GM12872 (cell line): ENCODE results near the gene PPM1G.

Experiments
- TF ChIP-seq, protein P1 (sequence below): IDR thresholded peaks from 3 replicates; pipeline ENCODE4 v1.5.1; 2011; ENCODE audit warnings: low read depth, mild to moderate bottlenecking, low read length, moderate library complexity; ENCODE audit not compliant: insufficient read depth

PPM1G gene

DNA sequence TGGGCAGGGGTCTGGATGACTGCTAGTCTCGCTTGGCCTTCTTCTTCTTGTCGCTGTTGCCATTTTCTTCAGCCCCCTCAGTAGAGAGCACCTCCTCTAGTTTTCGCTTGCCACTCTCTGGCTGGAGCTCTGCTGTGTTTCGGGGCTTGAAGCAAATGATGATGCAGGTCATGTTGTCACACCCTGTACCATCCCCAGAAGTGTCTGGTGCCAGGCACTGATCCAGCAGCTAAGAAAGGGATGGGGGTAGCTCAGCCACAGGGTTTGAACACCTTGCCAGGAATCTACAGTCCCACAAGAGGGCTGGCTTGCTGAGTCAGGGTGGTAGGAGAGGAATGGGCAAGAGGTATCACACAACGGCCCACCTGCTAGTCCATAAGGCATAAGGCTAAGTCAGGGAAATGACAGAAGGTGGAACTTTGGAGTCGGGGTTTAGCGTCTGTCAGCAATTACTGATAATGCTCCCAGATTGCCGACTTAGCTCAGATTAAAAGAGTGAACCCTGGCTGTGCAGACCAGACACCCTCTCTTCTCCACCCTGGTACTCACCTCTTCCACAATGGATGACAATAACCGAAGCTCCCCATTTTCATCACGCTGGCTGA lies 27.7 kb downstream of the PPM1G start:
- TF ChIP-seq, protein P1, sequence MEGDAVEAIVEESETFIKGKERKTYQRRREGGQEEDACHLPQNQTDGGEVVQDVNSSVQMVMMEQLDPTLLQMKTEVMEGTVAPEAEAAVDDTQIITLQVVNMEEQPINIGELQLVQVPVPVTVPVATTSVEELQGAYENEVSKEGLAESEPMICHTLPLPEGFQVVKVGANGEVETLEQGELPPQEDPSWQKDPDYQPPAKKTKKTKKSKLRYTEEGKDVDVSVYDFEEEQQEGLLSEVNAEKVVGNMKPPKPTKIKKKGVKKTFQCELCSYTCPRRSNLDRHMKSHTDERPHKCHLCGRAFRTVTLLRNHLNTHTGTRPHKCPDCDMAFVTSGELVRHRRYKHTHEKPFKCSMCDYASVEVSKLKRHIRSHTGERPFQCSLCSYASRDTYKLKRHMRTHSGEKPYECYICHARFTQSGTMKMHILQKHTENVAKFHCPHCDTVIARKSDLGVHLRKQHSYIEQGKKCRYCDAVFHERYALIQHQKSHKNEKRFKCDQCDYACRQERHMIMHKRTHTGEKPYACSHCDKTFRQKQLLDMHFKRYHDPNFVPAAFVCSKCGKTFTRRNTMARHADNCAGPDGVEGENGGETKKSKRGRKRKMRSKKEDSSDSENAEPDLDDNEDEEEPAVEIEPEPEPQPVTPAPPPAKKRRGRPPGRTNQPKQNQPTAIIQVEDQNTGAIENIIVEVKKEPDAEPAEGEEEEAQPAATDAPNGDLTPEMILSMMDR: no peak

DNA sequence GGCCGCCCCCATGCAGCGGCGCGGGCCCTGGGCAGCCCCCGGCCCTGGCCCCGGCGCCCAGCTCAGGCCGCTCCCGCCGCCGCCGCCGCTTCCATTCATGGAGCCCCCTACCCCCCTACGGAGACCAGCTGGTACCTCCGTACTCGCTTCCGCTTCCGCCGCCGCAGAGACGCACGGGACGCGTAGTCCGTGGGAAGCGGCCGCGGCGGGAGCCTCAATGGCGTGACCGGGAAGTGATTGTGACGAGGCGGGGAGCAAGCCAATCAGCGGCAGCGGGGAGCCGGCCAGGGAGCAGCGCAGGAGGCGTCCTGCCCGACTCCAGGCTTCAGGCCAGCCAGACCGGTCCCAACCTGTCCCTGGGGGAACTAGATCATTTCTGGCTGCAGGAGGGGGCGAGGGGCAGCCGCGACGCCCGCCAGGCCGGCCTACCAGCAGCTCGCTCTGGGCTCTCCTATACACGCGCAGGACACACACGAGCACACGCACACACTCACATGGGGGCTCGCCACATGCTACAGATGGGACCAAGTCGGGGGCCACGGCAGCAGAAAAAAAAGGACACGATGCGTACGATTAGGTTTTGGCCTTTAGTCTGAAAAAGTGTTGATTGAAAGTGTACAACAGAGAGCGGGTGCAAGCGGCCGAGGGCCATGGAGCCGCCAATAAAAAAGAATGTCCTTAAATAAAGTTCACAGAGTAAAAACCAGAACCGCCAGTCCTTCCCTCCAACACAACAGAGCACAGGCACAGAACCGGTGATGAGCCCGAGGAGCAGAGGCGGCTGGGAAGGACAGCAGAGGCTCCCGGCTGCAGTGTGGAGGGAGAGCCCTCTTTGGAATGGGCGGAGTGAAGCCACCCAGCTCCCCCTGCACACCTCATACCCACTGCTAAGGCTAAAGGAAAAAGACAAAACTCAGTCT lies 28.5 kb downstream of the PPM1G start, which contains the start of gene ZNF513:
Gene ZNF513 (minus strand): TSS at position 109 of the 920 bp plus-strand sequence. CDS start 208 bp downstream, outside the sequence.
- TF ChIP-seq, protein P1: no peak

DNA sequence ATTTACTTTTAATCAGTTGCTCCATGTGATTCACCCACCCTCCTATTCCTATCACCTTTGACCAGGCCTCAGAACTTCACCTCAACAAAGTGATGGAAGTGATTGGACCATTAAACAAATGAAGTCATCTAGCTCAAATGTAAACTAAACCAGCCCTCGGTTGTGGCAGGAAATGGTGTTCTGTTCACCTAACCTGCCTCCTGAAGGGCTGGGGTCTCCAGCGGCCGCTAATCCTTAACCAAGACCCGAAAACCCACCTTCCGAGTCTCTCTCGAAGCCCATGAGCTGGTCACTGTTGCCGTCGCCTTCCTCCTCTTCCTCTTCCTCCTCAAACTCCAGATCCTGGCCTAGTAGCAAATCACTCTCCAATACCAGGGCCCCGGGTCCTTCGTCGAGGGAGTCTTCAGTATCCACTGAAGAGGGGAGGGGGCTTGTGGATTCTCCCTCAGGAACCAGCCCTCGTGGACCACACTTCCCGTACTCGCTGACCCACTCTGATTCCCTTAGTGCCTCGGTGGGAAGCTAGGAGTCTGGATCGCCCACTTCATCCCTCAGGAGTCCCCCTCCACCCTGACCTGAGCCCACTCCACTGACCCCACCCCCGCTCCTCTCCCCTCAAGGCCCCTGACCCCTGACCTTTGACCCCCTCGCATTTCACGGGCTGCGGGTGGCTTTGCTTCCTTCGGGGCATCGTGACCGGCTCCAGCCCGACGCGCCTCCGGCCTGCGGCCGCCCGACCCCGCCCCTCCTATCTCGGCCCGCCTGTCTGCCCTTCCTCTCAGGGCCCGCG lies 29.4 kb downstream of the PPM1G start:
- TF ChIP-seq, protein P1: no peak

DNA sequence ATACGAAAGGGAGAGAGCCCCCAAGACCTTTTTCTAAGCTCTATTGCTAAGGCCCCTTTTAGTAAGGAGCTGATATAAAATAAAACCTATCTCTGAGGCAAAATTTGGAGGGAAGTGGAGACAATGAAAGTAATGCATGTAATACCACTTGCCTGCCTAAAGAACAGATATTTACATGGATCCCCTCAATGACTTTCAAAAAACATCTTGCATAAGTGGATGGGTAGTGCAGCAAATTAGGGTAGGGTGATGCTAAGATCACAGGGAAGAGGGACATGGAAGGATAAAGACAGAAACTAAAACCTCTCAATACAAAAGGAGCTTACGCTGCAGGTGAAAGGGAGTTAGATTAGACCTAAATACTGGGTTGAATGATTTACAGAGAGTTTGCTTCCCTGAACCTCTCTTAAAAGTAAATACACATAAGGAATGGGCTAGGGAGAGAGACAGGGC lies 30.0 kb downstream of the PPM1G start:
- TF ChIP-seq, protein P1: no peak

DNA sequence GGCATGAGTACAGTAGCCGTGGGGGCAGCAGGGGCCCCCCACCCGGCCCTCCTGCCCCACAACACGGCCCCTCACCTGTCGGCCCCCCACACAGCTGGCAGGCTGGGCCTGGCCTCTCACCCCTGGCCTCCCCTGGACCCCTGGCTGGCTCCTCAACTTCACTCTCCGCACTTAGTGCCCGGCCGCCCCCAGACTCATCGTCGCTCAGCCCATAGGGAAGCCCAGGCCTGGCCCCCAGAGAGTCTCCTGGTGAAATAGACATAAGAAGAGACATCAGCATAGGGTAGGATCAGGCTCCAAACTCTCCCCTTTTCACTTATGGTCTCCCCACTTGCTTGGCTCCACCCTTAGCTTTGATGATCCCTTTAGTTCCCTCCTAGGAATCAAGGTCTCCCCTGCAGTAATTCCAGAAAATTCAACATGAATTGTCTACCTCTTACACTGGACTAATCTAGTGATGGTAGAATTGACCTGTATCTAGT lies 30.5 kb downstream of the PPM1G start:
- TF ChIP-seq, protein P1: no peak

DNA sequence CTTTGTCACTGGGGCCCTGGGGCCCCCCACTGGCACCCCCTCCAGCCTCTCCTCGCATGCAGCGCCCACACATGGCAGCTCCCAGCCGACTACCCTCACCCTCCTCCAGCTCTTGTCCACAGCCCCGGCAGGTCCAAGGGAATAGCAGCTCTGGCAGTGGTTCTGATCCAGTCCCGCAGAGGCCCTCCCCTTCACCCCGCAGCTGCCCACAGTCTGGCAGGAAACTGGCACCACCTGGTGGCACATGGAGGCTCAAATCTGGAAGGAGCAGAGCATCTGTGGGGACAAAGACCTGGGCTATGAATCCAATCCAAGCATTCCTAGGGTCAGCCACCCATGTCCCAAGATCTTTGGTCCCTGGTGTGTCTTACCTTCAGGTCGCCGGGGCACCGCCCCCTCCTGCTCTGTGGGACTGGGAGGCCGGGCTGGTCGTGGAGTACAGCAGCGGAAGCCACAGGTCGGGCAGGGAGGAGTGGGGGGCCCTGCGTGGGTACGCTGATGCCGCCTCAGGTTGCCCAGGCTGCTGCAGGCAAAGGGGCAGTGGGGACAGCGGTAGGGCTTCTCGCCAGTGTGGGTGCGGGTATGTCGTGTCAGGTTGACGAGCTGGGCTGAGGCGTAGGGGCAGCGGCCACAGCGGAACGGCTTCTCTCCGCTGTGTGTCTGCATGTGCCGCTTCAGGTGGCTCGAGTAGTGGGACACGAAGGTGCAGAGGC lies 31.1 kb downstream of the PPM1G start:
- TF ChIP-seq, protein P1: peak; percentile 28; the same call in 1 of the 3 replicates
